Gastroesophageal sphincter (tissue), 4 donors: ENCODE results near the gene ITPRID2. TPM values are rescaled to one million over a fixed set of nuclear protein-coding genes. Genes with fewer than 3 reads are reported as not detected.

Experiments
- ATAC-seq: fragments of 150-250 bp; one replicate; pipeline ENCODE4 v1.9.1; 2016; ENCODE audit warnings: mild to moderate bottlenecking, moderate library complexity
- H3K27ac ChIP-seq, 4 donors: fragments of 200-600 bp; sonication (generic) in 3 of 4; 1 replicate in 3 of 4; 2 replicates in 1 of 4; pipeline ENCODE4 v1.5.1; 2016 to 2019
- H3K27me3 ChIP-seq: fragments of 200-600 bp; sonication (generic); one replicate; pipeline ENCODE4 v1.5.1; 2019
- H3K36me3 ChIP-seq, 2 donors: fragments of 200-600 bp; sonication (generic); one replicate each; pipeline ENCODE4 v1.5.1; 2019; ENCODE audit warnings: control low read depth in 1 of 2
- H3K4me1 ChIP-seq, 3 donors: fragments of 200-600 bp; sonication (generic); 1 replicate in 2 of 3; 2 replicates in 1 of 3; pipeline ENCODE4 v1.5.1; 2016 to 2019; ENCODE audit warnings: control low read depth in 2 of 3
- H3K4me3 ChIP-seq, 2 donors: fragments of 200-600 bp; sonication (generic); one replicate each; pipeline ENCODE4 v1.5.1; 2019; ENCODE audit warnings: mild to moderate bottlenecking in 1 of 2, moderate library complexity in 1 of 2
- H3K9me3 ChIP-seq, 3 donors: fragments of 200-600 bp; sonication (generic); one replicate each; pipeline ENCODE4 v1.5.1; 2017 to 2019; ENCODE audit warnings: control low read depth in 2 of 3
- CTCF ChIP-seq, 4 experiments: fragments of 200-600 bp in 2 of 4; fragments of 450-650 bp in 2 of 4; sonication (generic) in 1 of 4; IDR thresholded peaks; one replicate each; pipeline ENCODE4 v1.5.1; 2017 to 2019; ENCODE audit warnings: antibody characterized with exemption in 4 of 4, mild to moderate bottlenecking in 2 of 4, moderate library complexity in 2 of 4
- EP300 ChIP-seq: sonication (generic); formaldehyde crosslinking; IDR thresholded peaks from one replicate; pipeline ENCODE4 v1.6.1; 2017; ENCODE audit warnings: antibody characterized with exemption, mild to moderate bottlenecking
- POLR2A ChIP-seq, 2 donors: fragments of 450-650 bp; IDR thresholded peaks; one replicate each; pipeline ENCODE4 v1.6.1; 2017; ENCODE audit warnings: antibody characterized with exemption in 2 of 2, mild to moderate bottlenecking in 2 of 2, moderate library complexity in 1 of 2
- POLR2AphosphoS5 ChIP-seq: sonication (generic); formaldehyde crosslinking; IDR thresholded peaks from one replicate; pipeline ENCODE4 v1.6.1; 2017; ENCODE audit warnings: antibody characterized with exemption
- WGBS, 2 donors: methylation state at CpG; one replicate each; pipeline ENCODE4 v1.1.5; 2018; ENCODE audit warnings: low coverage in 1 of 2; 5-methylcytosine and 5-hydroxymethylcytosine counted together
- total RNA-seq, 4 donors: library from RNA; depleted of rRNA; stranded (reverse); fragments of >200 nt; gene quantifications; one replicate each; pipeline ENCODE4 v1.1.0, GENCODE V29; 2016

ITPRID2 gene
- total RNA-seq, 4 donors from 2014 or later, result 106 to 127 (median 116) TPM

- no peaks in the 10 kb centered on the region for H3K9me3 ChIP-seq
- no peaks in the 10 kb centered on the region for H3K27me3 ChIP-seq
- H3K27ac ChIP-seq, result no peak overlapping the region
- no peaks in the 10 kb centered on the region for H3K36me3 ChIP-seq
- no peak overlapping the region for H3K4me3 ChIP-seq
- TF ChIP-seq POLR2AphosphoS5 (no peak), POLR2A (IDR thresholded peaks at IDR 0.05) (no peak), CTCF (IDR thresholded peaks at IDR 0.05) (no peak)
- no peaks in the 10 kb centered on the region for H3K4me1 ChIP-seq
- no peak for ATAC-seq
- 97% methylated on average over 5 of the region's 20 CpGs; no CpG with 5 or more reads in 1 of the 2 donors for WGBS, 2 donors
These were observed 70.6 kb downstream of the ITPRID2 start for GRCh38 chr2:181962142-181962541.

- ATAC-seq, result no peak
- TF ChIP-seq CTCF (IDR thresholded peaks at IDR 0.05), result no peak
- no peak for TF ChIP-seq POLR2A (IDR thresholded peaks at IDR 0.05)
- no peak for TF ChIP-seq EP300
- no peak for TF ChIP-seq POLR2AphosphoS5
- Histone ChIP-seq H3K4me1 (no peaks in the 10 kb centered on the region), H3K4me3 (no peak overlapping the region), H3K36me3 (no peaks in the 10 kb centered on the region), H3K27me3 (no peaks in the 10 kb centered on the region), H3K9me3 (peaks cover 0 to 5% (median 0%) of the 10 kb centered on the region in 3 donors), H3K27ac (no peak overlapping the region)
- WGBS, 2 donors, result 93 to 100% methylated on average over 1 to 2 of the region's 2 CpGs
These were observed 78.7 kb downstream of the ITPRID2 start for GRCh38 chr2:181970160-181970794.

GRCh38 chr2:181971032-181971431, 79.5 kb downstream of the ITPRID2 start:
- Histone ChIP-seq H3K27me3 (no peaks in the 10 kb centered on the region), H3K4me1 (no peaks in the 10 kb centered on the region), H3K4me3 (no peak overlapping the region), H3K9me3 (peaks cover 0 to 5% (median 0%) of the 10 kb centered on the region in 3 donors), H3K36me3 (no peaks in the 10 kb centered on the region), H3K27ac (no peak overlapping the region)
- no peak for ATAC-seq
- TF ChIP-seq POLR2AphosphoS5, result no peak
- WGBS, 2 donors, result 100% methylated on average over 1 of the region's 3 CpGs; no CpG with 5 or more reads in 1 of the 2 donors

GRCh38 chr2:181972431-181973170, 81.1 kb downstream of the ITPRID2 start:
- H3K4me1 ChIP-seq, result no peaks in the 10 kb centered on the region
- H3K4me3 ChIP-seq, result no peak overlapping the region
- no peak for ATAC-seq
- no peak for TF ChIP-seq POLR2AphosphoS5
- no peak for TF ChIP-seq CTCF (IDR thresholded peaks at IDR 0.05)
- no peak for TF ChIP-seq EP300
- no peak for TF ChIP-seq POLR2A (IDR thresholded peaks at IDR 0.05)
- H3K27ac ChIP-seq, result no peak overlapping the region
- peaks cover 0 to 5% (median 0%) of the 10 kb centered on the region in 3 donors for H3K9me3 ChIP-seq
- H3K36me3 ChIP-seq, result no peaks in the 10 kb centered on the region
- H3K27me3 ChIP-seq, result no peaks in the 10 kb centered on the region
- WGBS, 2 donors, result 82 to 94% methylated on average over 4 to 5 of the region's 5 CpGs

GRCh38 chr2:181973171-181973783, 81.7 kb downstream of the ITPRID2 start:
- Histone ChIP-seq H3K9me3 (peaks cover 0 to 5% (median 0%) of the 10 kb centered on the region in 3 donors), H3K36me3 (no peaks in the 10 kb centered on the region), H3K27ac (no peak overlapping the region), H3K4me3 (no peak overlapping the region), H3K27me3 (no peaks in the 10 kb centered on the region), H3K4me1 (no peaks in the 10 kb centered on the region)
- WGBS, 2 donors, result 51 to 58% methylated on average over 5 of the region's 5 CpGs
- TF ChIP-seq POLR2A (IDR thresholded peaks at IDR 0.05) (no peak), POLR2AphosphoS5 (no peak), EP300 (no peak), CTCF (IDR thresholded peaks at IDR 0.05) (no peak)
- ATAC-seq, result no peak
